Natural killer cell (primary cell): ENCODE data around the gene NEK9. TPM values are rescaled to one million over a fixed set of nuclear protein-coding genes. Genes with fewer than 3 reads are reported as not detected.

Source experiments
- ATAC-seq, 3 donors: fragments of 150-1000 bp in 2 of 3; fragments of 200-7000 bp in 1 of 3; cut with Tn5 transposase; 1 replicate in 1 of 3; 2 replicates in 2 of 3; pipeline ENCODE4 v1.10.0; 2021; ENCODE audit warnings: mild to moderate bottlenecking in 2 of 3, moderate library complexity in 2 of 3
- DNase-seq, 2 donors: peaks; one replicate each; pipeline versions ENCODE4 v3.0.0 to v3.0.0-alpha.2; 2013 to 2021; ENCODE audit warnings: mixed read lengths in 1 of 2
- H3K27ac ChIP-seq: one replicate; pipeline ENCODE4 v1.5.1; 2013; ENCODE audit warnings: mild to moderate bottlenecking, low read length
- H3K27me3 ChIP-seq: one replicate; pipeline ENCODE4 v1.6.1; 2013; ENCODE audit warnings: low read length; ENCODE audit not compliant: control insufficient read depth, insufficient read depth
- H3K36me3 ChIP-seq: one replicate; pipeline ENCODE4 v1.6.1; 2013; ENCODE audit warnings: low read length; ENCODE audit not compliant: control insufficient read depth, insufficient read depth
- H3K4me1 ChIP-seq: one replicate; pipeline ENCODE4 v1.6.1; 2013; ENCODE audit warnings: low read length; ENCODE audit not compliant: control insufficient read depth, insufficient read depth
- H3K4me3 ChIP-seq: one replicate; pipeline ENCODE4 v1.5.1; 2013; ENCODE audit warnings: low read length
- H3K9me3 ChIP-seq: one replicate; pipeline ENCODE4 v1.6.1; 2013; ENCODE audit warnings: low read length; ENCODE audit not compliant: control insufficient read depth, insufficient read depth
- H3K27ac Mint-ChIP-seq, 2 donors: one replicate each; pipeline ENCODE4 v1.8.0; 2022; ENCODE audit warnings: mild to moderate bottlenecking in 2 of 2, mixed read lengths in 2 of 2, moderate library complexity in 1 of 2
- H3K27me3 Mint-ChIP-seq, 2 donors: one replicate each; pipeline ENCODE4 v1.8.0; 2022; ENCODE audit warnings: low read depth in 2 of 2, mixed read lengths in 2 of 2
- H3K36me3 Mint-ChIP-seq: one replicate; pipeline ENCODE4 v1.8.0; 2022; ENCODE audit warnings: mixed read lengths
- H3K4me1 Mint-ChIP-seq, 2 donors: one replicate each; pipeline ENCODE4 v1.8.0; 2022; ENCODE audit warnings: mixed read lengths in 2 of 2
- H3K4me3 Mint-ChIP-seq: one replicate; pipeline ENCODE4 v1.8.0; 2022; ENCODE audit warnings: mild to moderate bottlenecking, moderate library complexity, mixed read lengths
- H3K9me3 Mint-ChIP-seq, 2 donors: one replicate each; pipeline ENCODE4 v1.8.0; 2022; ENCODE audit warnings: mixed read lengths in 2 of 2
- WGBS: methylation state at CpG from one replicate; pipeline ENCODE4 v1.1.7; 2013; ENCODE audit warnings: missing lambda C conversion rate; ENCODE audit not compliant: insufficient coverage; 5-methylcytosine and 5-hydroxymethylcytosine counted together
- intact Hi-C: fragments of 100-400 bp; cut with micrococcal nuclease; formaldehyde crosslinking; loops from one replicate; pipeline ENCODE4 v1.14.2; 2022
- total RNA-seq, 4 donors: library from RNA; stranded (reverse); fragments of 120-200 nt in 1 of 4; gene quantifications; one replicate each; pipeline versions ENCODE4 v1.2.3 to v1.2.4, GENCODE V29; 2013 to 2022
- TF ChIP-seq, protein P1 (sequence below): fragments of 200-600 bp; IDR thresholded peaks from one replicate; pipeline ENCODE4 v1.8.0; 2022; ENCODE audit warnings: antibody characterized with exemption

The NEK9 gene
- total RNA-seq, 3 donors from 2014 or later (not counting 1 experiment from before 2014, with no cell fraction given), result 64.4 to 78.7 (median 74.4) TPM

DNA sequence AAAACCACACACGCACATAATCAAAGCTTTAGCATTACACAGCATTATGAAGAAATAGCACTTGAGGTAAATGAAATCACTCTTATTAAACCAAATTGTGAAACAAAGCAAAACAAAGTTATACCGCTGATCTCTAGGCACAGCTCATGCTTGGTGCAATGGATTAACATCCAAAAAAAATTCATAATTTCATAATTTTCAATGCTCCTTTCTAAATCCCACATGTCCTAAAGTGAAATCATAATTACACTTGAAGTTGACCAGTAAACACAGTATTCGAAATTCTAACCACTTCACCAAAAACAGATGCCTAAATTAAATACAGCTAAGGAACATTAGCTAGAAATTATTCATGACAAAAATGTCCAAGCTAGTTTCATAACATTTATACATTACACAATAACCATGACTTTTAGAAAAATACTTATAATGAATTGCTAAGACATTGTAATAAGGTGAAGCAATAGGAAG, 77.1 kb downstream of the NEK9 start:
- Mint-ChIP-seq H3K27ac (peak overlapping the region; percentile 93 to 94), H3K9me3 (no peaks in the 10 kb centered on the region), H3K4me1 (peaks cover 20 to 48% of the 10 kb centered on the region in 2 donors), H3K4me3 (peak overlapping the region; percentile 94), H3K27me3 (no peaks in the 10 kb centered on the region), H3K36me3 (no peaks in the 10 kb centered on the region)
- ATAC-seq (no peak), DNase-seq (no peak)
- Histone ChIP-seq H3K4me1 (peaks cover 8% of the 10 kb centered on the region), H3K27ac (no peak overlapping the region), H3K36me3 (no peaks in the 10 kb centered on the region), H3K27me3 (no peaks in the 10 kb centered on the region), H3K4me3 (no peak overlapping the region), H3K9me3 (no peaks in the 10 kb centered on the region)
- WGBS, result 100% methylated on average over 3 of the region's 3 CpGs
- intact Hi-C loops, result no loop called here
- TF ChIP-seq, protein P1, sequence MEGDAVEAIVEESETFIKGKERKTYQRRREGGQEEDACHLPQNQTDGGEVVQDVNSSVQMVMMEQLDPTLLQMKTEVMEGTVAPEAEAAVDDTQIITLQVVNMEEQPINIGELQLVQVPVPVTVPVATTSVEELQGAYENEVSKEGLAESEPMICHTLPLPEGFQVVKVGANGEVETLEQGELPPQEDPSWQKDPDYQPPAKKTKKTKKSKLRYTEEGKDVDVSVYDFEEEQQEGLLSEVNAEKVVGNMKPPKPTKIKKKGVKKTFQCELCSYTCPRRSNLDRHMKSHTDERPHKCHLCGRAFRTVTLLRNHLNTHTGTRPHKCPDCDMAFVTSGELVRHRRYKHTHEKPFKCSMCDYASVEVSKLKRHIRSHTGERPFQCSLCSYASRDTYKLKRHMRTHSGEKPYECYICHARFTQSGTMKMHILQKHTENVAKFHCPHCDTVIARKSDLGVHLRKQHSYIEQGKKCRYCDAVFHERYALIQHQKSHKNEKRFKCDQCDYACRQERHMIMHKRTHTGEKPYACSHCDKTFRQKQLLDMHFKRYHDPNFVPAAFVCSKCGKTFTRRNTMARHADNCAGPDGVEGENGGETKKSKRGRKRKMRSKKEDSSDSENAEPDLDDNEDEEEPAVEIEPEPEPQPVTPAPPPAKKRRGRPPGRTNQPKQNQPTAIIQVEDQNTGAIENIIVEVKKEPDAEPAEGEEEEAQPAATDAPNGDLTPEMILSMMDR, result no peak

- no peak overlapping the region for H3K27ac Mint-ChIP-seq
- DNase-seq (no peak), ATAC-seq (no peak)
- Histone ChIP-seq H3K27me3 (no peaks in the 10 kb centered on the region), H3K4me1 (peaks cover 8% of the 10 kb centered on the region), H3K9me3 (no peaks in the 10 kb centered on the region), H3K27ac (no peak overlapping the region), H3K4me3 (no peak overlapping the region), H3K36me3 (no peaks in the 10 kb centered on the region)
- TF ChIP-seq, protein P1, result no peak
- H3K36me3 Mint-ChIP-seq, result no peaks in the 10 kb centered on the region
- H3K9me3 Mint-ChIP-seq, result no peaks in the 10 kb centered on the region
- WGBS, result 98% methylated on average over 5 of the region's 5 CpGs
- H3K27me3 Mint-ChIP-seq, result no peaks in the 10 kb centered on the region
- peaks cover 20 to 54% of the 10 kb centered on the region in 2 donors for H3K4me1 Mint-ChIP-seq
- H3K4me3 Mint-ChIP-seq, result no peak overlapping the region
- intact Hi-C loops, result no loop called here
Observed at GRCh38 chr14:75049136-75049535, 77.7 kb downstream of the NEK9 start.

GRCh38 chr14:75048101-75048500, 78.7 kb downstream of the NEK9 start:
- Mint-ChIP-seq H3K4me3 (no peak overlapping the region), H3K36me3 (no peaks in the 10 kb centered on the region), H3K27ac (peak overlapping the region in 1 of 2 donors; percentile 12), H3K27me3 (no peaks in the 10 kb centered on the region), H3K9me3 (no peaks in the 10 kb centered on the region), H3K4me1 (peaks cover 20 to 55% of the 10 kb centered on the region in 2 donors)
- intact Hi-C loops, result no loop called here
- Histone ChIP-seq H3K27ac (no peak overlapping the region), H3K9me3 (no peaks in the 10 kb centered on the region), H3K4me3 (no peak overlapping the region), H3K4me1 (peaks cover 8% of the 10 kb centered on the region), H3K27me3 (no peaks in the 10 kb centered on the region), H3K36me3 (no peaks in the 10 kb centered on the region)
- ATAC-seq (no peak), DNase-seq (no peak)
- 89% methylated on average over 2 of the region's 2 CpGs for WGBS
- TF ChIP-seq, protein P1, result no peak

- Mint-ChIP-seq H3K36me3 (no peaks in the 10 kb centered on the region), H3K4me1 (peaks cover 20 to 50% of the 10 kb centered on the region in 2 donors), H3K27me3 (no peaks in the 10 kb centered on the region), H3K9me3 (no peaks in the 10 kb centered on the region), H3K27ac (no peak overlapping the region), H3K4me3 (no peak overlapping the region)
- ATAC-seq (no peak), DNase-seq (no peak)
- Histone ChIP-seq H3K9me3 (no peaks in the 10 kb centered on the region), H3K4me3 (no peak overlapping the region), H3K4me1 (peaks cover 8% of the 10 kb centered on the region), H3K36me3 (no peaks in the 10 kb centered on the region), H3K27me3 (no peaks in the 10 kb centered on the region), H3K27ac (no peak overlapping the region)
- 97% methylated on average over 4 of the region's 4 CpGs for WGBS
- intact Hi-C loops, result no loop called here
- TF ChIP-seq, protein P1, result no peak
Observed at GRCh38 chr14:75047506-75047905, 79.3 kb downstream of the NEK9 start.
